ENCODE data around the gene CDKN1B.

- TF ChIP-seq, protein P1, sequence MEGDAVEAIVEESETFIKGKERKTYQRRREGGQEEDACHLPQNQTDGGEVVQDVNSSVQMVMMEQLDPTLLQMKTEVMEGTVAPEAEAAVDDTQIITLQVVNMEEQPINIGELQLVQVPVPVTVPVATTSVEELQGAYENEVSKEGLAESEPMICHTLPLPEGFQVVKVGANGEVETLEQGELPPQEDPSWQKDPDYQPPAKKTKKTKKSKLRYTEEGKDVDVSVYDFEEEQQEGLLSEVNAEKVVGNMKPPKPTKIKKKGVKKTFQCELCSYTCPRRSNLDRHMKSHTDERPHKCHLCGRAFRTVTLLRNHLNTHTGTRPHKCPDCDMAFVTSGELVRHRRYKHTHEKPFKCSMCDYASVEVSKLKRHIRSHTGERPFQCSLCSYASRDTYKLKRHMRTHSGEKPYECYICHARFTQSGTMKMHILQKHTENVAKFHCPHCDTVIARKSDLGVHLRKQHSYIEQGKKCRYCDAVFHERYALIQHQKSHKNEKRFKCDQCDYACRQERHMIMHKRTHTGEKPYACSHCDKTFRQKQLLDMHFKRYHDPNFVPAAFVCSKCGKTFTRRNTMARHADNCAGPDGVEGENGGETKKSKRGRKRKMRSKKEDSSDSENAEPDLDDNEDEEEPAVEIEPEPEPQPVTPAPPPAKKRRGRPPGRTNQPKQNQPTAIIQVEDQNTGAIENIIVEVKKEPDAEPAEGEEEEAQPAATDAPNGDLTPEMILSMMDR (IDR thresholded peaks at IDR 0.05) = no peak
- TF ChIP-seq EP300 (IDR thresholded peaks at IDR 0.05) = no peak
- TF ChIP-seq POLR2A (IDR thresholded peaks at IDR 0.05) = no peak
- TF ChIP-seq POLR2AphosphoS5 (IDR thresholded peaks at IDR 0.05) = no peak
Measured at GRCh38 chr12:12741660-12742059, 24.5 kb downstream of the CDKN1B start.

Data from suprapubic skin (tissue), 4 donors.